H7 (cell line): Measurements from ENCODE around the gene COX6B2. TPM values are rescaled to one million over a fixed set of nuclear protein-coding genes. Genes with fewer than 3 reads are reported as not detected.

Experiments
- DNase-seq: peaks from one replicate; pipeline ENCODE4 v3.0.0; 2012
- H3K27me3 ChIP-seq: 2 replicates; pipeline ENCODE4 v1.6.0; 2011; ENCODE audit warnings: mild to moderate bottlenecking, low read length; ENCODE audit not compliant: control insufficient read depth, insufficient read depth
- H3K36me3 ChIP-seq: replicated peaks from 2 replicates; pipeline ENCODE4 v1.5.1; 2011; ENCODE audit warnings: low read length; ENCODE audit not compliant: control insufficient read depth, insufficient read depth
- H3K4me3 ChIP-seq: 2 replicates; pipeline ENCODE4 v1.5.1; 2011; ENCODE audit warnings: low read depth, mild to moderate bottlenecking, control low read depth, low read length, moderate library complexity; ENCODE audit not compliant: insufficient read depth
- total RNA-seq: library from RNA; depleted of rRNA; stranded (reverse); fragments of >200 nt; shearing (Covaris generic); gene quantifications from 2 replicates; pipeline ENCODE4 v1.2.3, GENCODE V29; 2014

The COX6B2 gene
- total RNA-seq, 1 experiment from 2014 or later, result 0.17 TPM

DNA sequence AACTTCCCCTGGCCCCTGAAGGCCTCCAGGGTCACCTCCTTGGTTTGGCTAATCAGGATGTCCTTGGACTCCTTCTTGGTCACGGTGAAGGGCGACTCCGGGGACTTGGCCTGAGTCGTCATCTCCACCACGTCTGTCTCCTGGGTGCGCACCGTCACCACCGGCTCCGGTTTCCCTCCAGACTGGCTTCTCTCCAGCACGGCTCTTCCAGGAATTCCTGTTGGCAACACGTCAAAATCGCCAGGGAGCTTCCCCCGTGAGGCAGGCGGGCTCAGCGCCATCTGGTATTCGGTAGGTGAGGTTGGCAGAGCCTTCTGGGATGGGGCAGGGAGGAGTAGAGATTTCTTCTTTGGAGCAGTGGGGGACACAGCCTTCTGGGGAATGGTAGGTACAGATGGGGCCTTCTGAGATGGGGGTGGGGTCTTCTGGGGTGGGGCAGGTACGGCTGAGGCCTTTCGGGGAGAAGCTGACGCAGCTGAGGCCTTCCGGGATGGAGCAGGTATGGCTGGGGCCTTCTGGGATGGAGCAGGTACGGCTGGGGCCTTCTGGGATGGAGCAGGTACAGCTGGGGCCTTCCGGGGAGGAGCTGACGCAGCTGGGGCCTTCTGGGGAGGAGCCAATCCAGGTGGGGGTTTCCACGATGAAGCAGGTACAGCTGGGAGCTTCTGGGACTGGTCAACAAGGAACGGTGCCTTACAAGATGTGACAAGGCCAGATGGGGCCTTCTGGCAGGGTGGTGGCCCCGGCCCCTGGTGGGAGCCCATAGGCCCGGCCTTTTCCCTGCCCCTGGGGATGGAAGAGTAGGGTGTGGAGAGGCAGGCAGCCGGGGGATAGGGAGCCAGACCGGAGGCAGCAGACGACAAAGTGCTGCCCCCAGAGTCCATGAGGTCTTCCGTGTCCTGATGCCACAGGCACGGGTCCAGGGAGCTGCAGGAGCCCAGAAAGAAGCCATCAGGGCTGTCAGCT, 4.7 kb upstream of the COX6B2 start:
- DNase-seq, result peak; percentile 64
- H3K4me3 ChIP-seq, result no peak overlapping the region
- H3K36me3 ChIP-seq, result no peaks in the 10 kb centered on the region
- H3K27me3 ChIP-seq, result peaks cover 22% of the 10 kb centered on the region

DNA sequence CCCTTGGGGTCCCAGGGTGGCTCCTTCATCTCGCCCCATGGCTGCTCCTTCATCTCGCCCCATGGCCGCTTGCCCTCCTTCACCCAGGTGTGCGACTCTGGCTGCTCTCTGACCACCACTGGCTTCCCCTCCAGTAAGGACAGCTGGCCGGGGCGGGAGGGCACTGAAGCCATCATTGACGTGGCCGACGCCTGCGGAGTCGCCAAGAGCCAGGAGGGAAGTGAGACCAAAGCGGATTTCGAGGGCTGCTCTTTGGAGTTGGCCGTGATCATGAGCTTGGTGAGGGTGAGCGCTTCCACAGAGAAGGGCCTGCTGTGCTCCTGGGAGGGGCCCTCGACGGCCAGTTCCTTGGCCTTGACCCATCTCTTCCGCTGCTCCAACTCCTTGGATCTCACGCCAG, 4.0 kb upstream of the COX6B2 start:
- Histone ChIP-seq H3K36me3 (no peaks in the 10 kb centered on the region), H3K27me3 (peaks cover 28% of the 10 kb centered on the region)
- DNase-seq, result peak; percentile 39

DNA sequence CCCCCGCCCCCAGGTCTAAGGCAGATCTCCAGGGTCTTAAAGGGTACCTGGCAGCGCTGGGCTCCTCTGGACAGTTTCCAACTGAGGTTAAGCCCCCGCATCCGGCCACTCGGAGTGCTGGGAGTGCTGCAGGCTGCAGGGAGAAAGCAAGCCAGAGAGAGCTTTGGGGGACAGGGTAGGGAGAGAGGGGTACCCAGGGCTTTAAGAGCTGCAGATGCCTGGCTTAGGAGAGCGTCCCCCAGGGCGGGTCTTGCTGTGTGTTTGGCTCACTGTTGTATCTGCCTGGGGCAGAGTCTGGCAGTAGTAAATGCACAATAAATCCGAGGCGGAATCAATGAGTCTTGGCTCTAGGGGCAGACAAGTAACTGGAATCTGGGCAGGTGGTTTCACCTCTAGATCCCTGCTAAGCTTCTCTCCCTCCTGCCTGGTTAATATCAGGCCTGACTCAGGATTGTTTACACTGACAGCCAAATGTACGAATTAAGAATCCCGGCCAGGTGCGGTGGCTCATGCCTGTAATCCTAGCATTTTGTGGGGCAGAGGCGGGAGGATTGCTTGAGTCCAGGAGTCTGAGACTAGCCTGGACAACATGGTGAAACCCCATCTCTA, 798 bp upstream of the COX6B2 start:
- H3K4me3 ChIP-seq, result no peak overlapping the region
- H3K36me3 ChIP-seq, result no peaks in the 10 kb centered on the region
- H3K27me3 ChIP-seq, result peaks cover 52% of the 10 kb centered on the region
- no peak for DNase-seq

More for the DNA sequence above, 4.0 kb upstream of the COX6B2 start:
- H3K4me3 ChIP-seq, result no peak overlapping the region

DNA sequence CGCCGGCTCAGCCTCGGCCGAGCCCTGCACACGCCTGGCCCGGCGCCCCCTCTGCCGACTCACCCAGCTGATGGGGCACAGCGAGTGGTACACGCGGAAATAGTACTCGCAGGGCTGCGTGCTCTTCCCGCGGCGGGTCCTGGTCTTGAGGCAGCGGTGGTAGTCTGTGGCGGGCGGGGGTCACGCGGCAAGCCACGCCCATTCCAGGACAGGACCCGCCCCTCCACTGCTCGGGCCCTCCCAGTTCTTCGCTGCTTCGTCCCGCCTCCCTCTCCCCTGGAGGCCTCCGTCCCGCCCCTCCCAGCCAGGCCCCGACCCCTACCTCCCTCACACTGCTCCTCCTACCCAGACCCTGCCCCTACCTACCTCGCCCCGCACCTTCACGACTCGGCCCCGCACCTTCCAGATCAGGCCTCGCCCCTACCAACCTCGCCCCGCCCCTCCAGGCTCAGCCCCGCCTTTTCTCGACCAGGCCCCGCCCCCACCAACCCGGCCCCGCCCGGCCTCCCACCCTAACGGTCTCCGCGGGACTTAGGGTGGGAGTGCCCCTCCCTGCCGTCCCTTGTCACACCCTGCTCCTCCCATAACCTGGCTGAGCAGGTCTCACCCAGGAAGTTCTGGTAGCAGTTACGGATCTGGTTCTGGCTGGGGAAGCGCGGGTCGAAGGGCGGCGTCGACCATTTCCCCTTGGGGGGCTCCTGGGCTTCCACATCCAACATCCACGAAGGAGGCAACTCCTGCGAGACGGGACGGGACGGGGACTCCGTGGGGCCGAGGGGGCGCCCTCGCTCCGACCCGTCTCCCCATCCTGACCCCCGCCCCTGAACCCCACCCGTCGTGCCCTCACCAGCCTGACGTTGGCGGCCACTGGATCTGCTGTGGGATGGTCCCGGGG, 469 bp downstream of the COX6B2 start:
- Histone ChIP-seq H3K4me3 (peak overlapping the region; percentile 54), H3K27me3 (peaks cover 52% of the 10 kb centered on the region), H3K36me3 (no peaks in the 10 kb centered on the region)
- DNase-seq, result peak; percentile 99

DNA sequence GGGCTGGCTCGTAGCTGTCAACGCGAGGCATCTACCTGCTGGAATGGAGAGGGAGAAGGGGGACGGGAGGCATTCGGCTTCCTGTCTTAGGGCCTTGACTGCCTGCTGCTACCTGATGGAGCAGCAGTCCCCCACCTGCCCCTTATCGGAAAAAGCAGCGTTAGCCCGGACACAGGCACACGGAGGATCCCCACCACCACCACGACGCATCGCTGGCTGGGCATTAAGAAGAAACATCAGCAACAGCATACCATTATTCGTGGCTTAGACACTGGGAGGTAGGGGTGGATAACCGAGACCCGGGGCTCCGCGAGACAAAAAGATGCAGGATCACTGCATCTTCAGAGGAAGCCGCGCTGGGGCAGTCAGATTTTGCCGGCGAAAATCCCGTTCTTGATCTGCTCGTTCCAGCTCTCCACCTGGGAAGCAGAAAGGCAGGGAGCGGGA, 1.1 kb downstream of the COX6B2 start:
- H3K36me3 ChIP-seq, result no peaks in the 10 kb centered on the region
- H3K27me3 ChIP-seq, result peaks cover 52% of the 10 kb centered on the region
- H3K4me3 ChIP-seq, result peak overlapping the region; percentile 54
- no peak for DNase-seq

DNA sequence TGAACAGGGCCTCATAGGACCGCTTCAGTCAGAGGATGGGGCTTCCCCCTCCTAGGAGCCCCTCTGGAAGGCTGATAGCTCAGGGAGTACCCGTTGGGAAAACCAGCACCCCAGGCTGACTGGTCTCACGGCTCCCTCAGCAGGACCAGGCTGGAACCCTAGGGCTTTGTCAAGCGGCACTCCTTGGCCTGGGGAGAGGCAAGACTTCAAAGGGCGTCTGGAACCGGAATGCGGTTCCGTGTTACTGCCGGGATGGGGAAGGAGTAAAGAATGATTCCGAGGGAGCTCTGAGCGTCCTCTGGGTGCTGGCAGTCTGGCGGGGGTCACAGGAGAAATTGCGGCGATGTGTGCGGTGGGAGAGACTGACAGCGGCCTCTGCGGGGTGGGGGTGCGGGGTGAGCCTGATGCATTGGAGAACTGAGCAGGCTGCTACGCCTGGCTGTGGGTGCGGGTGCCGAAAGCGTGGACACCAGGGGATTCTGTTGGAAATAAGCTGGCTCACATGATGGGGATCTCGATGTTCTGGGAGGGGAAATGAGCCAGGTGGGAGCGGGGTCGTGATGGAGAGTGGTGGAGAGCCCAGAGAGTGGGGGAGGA, 1.9 kb downstream of the COX6B2 start:
- Histone ChIP-seq H3K4me3 (no peak overlapping the region), H3K36me3 (no peaks in the 10 kb centered on the region), H3K27me3 (peaks cover 52% of the 10 kb centered on the region)
- peak; percentile 43 for DNase-seq

DNA sequence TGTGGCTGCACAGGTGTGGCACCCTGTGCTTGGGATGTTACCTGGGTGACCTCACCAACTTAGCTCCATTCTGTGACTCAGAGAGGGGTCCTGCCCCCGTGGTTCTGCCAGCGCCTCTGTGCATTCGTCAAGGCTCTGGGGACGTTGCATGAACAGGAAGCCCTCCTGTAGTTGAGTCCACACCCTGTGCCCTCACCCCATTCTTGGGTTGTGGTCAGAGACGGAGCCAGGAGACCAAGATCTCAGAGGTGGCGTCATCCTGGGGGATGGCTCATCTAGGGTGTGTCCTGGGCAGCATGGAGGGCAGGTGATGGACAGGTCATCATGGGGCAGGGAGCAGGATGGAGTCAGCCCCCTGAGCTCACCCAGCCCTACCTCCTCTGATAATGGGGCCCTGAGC, 2.5 kb downstream of the COX6B2 start:
- peaks cover 50% of the 10 kb centered on the region for H3K27me3 ChIP-seq
- no peak overlapping the region for H3K4me3 ChIP-seq
- DNase-seq, result peak; percentile 36
- H3K36me3 ChIP-seq, result peaks cover 1% of the 10 kb centered on the region; the same call in 1 of the 2 replicates

DNA sequence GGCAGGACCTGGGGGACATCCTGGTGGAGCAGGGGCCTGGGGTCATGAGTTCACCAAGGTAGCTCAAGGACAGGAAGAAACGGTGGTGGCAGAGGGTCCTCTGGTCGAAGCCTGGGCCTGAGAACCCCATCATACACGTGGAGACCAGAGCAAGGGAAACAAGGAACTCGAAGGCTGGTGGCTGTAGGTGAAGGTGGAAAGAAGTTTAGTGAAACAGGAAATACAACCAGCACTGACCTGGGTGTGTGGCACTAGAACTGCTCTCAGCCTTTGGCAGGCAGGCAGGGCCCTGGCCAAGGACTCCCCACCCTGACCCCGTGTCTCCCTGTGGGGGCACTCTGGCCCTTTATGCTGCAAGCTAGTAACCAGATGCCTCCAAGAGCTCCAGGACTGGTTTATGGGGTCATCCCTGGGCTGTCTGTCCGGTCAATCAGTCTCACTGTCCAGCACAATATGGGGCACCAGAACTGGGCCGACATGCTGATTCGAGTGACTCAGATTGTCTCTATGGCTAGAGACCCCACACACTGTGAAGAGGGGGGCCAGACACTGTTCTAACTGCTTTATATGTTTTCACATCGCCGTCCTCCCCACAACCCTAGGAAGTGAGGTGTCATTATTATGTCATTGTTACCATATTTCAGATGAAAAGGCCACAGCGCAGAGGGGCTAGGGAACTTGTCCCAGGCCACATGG, 3.8 kb downstream of the COX6B2 start:
- peak; percentile 43 for DNase-seq
- H3K4me3 ChIP-seq, result no peak overlapping the region
- peaks cover 45% of the 10 kb centered on the region for H3K27me3 ChIP-seq

DNA sequence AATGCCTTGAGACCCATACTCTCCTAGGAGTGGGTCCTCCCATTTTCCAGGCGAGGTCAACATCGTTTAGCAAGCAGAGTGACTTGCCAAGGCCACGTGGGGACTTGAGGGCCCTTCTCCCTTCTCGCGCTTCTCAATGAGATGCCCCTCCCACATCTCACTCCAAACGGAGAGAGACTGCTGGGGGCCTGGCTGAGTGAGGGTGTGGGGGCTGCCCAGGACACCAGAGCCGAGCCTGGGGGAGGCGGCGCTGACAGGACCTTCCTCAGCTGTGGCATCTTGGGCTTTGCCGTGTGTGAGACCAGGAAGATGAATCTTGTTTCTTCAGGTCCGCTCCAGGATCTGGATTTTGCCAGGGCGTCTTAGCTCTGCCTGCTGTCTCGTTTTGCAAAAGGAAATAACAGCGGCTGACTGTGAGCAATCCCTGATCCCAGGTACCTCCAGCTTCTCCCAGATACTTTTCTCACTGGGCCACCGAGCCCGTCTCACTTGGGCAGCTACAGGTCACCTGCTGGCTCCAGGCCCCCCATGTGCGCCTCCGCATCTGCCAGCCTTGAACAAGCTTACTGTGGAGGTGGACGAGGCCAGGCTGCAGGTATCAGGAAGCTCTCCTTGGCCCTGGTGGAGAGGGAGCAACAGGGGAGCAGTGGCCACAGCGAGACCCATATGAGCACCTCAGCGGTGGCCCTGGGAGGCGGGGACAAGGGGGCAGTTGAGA, 6.0 kb downstream of the COX6B2 start:
- peak; percentile 81 for DNase-seq
- Histone ChIP-seq H3K27me3 (peaks cover 24% of the 10 kb centered on the region), H3K36me3 (peaks cover 4% of the 10 kb centered on the region), H3K4me3 (peak overlapping the region; percentile 11)

More for the DNA sequence above, 3.8 kb downstream of the COX6B2 start:
- peaks cover 1% of the 10 kb centered on the region for H3K36me3 ChIP-seq

DNA sequence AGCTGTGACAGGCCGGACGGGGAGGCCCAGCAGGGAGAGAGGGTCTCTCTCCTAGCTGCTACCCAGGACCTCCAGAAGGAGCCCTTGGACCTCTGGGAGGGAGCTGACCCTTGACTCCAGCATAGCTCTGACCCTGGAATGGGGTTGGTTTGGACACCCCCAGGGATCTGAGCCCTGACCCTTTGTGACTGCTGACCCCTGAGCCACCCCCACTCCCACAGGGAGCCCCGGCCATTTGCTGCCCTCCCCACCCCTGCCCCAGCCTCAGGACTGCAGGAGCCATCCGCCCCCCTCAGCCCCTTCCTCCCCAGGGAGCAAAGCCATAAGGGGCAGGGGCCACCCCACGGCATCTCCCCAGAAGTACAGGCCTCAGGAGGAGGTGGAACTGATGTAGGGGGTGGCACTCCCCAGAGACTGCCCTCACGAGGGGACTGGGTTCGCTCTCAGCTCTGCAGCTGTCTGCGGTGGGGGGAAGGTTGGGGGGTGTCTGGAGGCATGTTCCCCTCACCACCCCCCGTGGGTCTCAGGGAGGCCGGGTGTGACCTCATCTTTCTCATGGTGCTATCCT, 7.0 kb downstream of the COX6B2 start:
- DNase-seq, result peak; percentile 65
- peaks cover 13% of the 10 kb centered on the region for H3K36me3 ChIP-seq
- peaks cover 15% of the 10 kb centered on the region for H3K27me3 ChIP-seq
- H3K4me3 ChIP-seq, result no peak overlapping the region

DNA sequence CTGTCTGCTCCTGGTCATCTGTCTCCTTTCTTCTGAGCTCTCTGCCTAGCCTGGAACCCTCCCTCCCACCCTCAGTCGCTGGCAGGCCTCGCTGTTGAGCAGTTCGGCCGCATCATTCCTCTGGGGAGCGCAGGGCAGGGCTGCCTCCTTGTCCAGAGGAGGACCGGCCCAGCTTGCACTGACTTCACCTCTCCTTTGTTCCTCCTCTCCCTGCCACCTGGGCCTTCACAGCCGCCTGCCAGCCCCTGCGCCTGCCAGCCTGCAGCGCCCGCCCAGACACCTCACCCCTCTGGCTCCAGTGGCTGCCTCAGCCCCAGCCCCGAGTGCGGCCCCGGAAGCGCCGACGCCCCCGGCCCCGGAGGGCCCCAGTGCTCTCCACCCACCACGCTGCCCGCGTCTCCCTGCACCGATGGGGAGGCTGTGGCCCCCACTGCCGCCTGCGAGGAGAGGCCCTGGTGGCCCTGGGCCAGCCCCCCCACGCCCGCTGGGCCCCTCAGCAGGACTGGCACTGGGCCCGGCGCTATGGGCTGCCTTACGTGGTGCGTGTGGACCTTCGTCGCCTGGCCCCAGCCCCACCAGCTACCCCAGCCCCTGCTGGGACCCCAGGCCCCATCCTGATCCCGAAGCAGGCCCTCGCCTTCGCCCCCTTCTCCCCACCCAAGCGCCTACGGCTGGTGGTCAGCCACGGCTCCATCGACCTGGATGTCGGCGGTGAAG, 7.6 kb downstream of the COX6B2 start:
- H3K4me3 ChIP-seq, result no peak overlapping the region
- peak; percentile 61 for DNase-seq
- H3K27me3 ChIP-seq, result peaks cover 8% of the 10 kb centered on the region
- H3K36me3 ChIP-seq, result peaks cover 14% of the 10 kb centered on the region
